Measurements from ENCODE around the gene TH. TPM values are rescaled to one million over a fixed set of nuclear protein-coding genes. Genes with fewer than 3 reads are reported as not detected.

The TH gene
- total RNA-seq: not detected
- 44.8 TPM for polyA plus RNA-seq (2013, experiment 1 of 2)
- 37.3 TPM for polyA plus RNA-seq (2013, experiment 2 of 2)
- long read RNA-seq, experiment 1: 0 reads
- long read RNA-seq, experiment 2: 0 reads
- long read RNA-seq, experiment 3: 0 reads
- long read RNA-seq, experiment 4: 0 reads

DNA sequence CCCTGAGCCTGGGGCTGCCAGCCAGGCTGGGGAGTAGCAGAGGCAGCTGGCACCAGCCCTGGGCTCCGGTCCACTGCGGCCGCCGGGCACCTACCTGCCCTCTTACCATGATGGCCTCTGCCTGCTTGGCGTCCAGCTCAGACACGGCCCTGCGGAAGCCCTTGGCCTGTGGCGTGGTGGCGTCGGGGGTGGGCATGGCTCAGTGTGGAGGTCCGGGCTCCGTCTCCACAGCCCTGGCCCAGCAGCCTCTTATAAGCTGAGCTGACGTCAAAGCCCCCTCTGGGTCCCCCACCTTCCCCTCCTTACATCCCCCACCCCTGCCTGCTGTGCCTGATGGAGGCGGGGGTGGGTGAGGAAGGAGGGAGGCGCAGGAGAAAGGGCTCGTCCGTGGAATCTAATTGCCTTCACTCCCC is at the start of gene TH:
Gene TH, minus strand, starts transcription at position 225 of the 413 bp plus-strand sequence. Its CDS starts 29 bp downstream, at position 196.
- no peak for DNase-seq
- no peaks in the 10 kb centered on the region for H3K9me3 Mint-ChIP-seq
- no peak within 1 kb of the TSS for H3K27ac ChIP-seq (ENCODE audit: low read depth, low read length)
- no peak within 1 kb of the TSS for H3K9ac ChIP-seq (ENCODE audit: extremely low read depth, low read length, poor library complexity, severe bottlenecking)
- H3K27me3 Mint-ChIP-seq (ENCODE audit: insufficient read depth): peaks cover 3% of the 10 kb centered on the region
- H3K4me3 Mint-ChIP-seq: no peak within 1 kb of the TSS
- no peak within 1 kb of the TSS for H3K27ac Mint-ChIP-seq
- H3K4me3 ChIP-seq (ENCODE audit: low read length): no peak within 1 kb of the TSS
- H3K36me3 ChIP-seq (ENCODE audit: control insufficient read depth, insufficient read depth, low read length): no peaks in the 10 kb centered on the region
- 95% methylated on average over 13 of the region's 17 CpGs; no CpG with 5 or more reads in 1 of the 2 experiments for WGBS, 2 experiments (ENCODE audit: insufficient coverage in 1 of 2, insufficient read length in 1 of 2)
- H3K9me3 ChIP-seq (ENCODE audit: control insufficient read depth, low read length): no peaks in the 10 kb centered on the region
- no peaks in the 10 kb centered on the region for H3K27me3 ChIP-seq (ENCODE audit: control insufficient read depth, insufficient read depth, low read length, poor library complexity, severe bottlenecking)
- no peaks in the 10 kb centered on the region for H3K36me3 Mint-ChIP-seq (ENCODE audit: low read depth)
- TF ChIP-seq, protein P1, sequence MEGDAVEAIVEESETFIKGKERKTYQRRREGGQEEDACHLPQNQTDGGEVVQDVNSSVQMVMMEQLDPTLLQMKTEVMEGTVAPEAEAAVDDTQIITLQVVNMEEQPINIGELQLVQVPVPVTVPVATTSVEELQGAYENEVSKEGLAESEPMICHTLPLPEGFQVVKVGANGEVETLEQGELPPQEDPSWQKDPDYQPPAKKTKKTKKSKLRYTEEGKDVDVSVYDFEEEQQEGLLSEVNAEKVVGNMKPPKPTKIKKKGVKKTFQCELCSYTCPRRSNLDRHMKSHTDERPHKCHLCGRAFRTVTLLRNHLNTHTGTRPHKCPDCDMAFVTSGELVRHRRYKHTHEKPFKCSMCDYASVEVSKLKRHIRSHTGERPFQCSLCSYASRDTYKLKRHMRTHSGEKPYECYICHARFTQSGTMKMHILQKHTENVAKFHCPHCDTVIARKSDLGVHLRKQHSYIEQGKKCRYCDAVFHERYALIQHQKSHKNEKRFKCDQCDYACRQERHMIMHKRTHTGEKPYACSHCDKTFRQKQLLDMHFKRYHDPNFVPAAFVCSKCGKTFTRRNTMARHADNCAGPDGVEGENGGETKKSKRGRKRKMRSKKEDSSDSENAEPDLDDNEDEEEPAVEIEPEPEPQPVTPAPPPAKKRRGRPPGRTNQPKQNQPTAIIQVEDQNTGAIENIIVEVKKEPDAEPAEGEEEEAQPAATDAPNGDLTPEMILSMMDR (conservative IDR thresholded peaks at IDR 0.05): no peak
- H3K4me1 ChIP-seq (ENCODE audit: control insufficient read depth, insufficient read depth, low read length): no peaks in the 10 kb centered on the region
- H3K4me1 Mint-ChIP-seq: no peaks in the 10 kb centered on the region

DNA sequence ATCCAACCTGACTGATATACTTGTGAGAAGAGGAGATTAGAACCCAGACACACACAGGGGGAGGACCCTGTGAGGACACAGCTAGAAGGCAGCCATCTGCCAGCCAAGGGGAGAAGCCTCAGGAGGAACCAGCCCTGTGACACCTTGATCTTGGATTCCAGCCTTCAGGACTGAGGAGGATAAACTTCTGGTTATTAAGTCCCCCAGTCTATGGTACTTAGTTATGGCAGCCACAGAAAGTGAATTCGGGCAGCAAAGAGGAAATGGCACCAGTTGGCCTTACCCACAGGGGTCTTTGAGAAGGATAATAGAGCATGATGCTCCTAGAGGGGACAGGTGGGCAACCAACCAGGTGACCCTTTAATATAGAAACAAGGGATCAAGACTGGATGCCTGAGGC is 49.4 kb upstream of the TH start:
- 91 to 95% methylated on average over 1 of the region's 1 CpG for WGBS, 2 experiments (ENCODE audit: insufficient coverage in 1 of 2, insufficient read length in 1 of 2)
- no peak overlapping the region for H3K9ac ChIP-seq (ENCODE audit: extremely low read depth, low read length, poor library complexity, severe bottlenecking)
- Mint-ChIP-seq H3K27me3 (ENCODE audit: insufficient read depth) (peaks cover 42% of the 10 kb centered on the region), H3K9me3 (peaks cover 3% of the 10 kb centered on the region), H3K36me3 (ENCODE audit: low read depth) (no peaks in the 10 kb centered on the region), H3K4me3 (no peak overlapping the region), H3K27ac (no peak overlapping the region), H3K4me1 (no peaks in the 10 kb centered on the region)
- no peak overlapping the region for H3K27ac ChIP-seq (ENCODE audit: low read depth, low read length)
- no peaks in the 10 kb centered on the region for H3K4me1 ChIP-seq (ENCODE audit: control insufficient read depth, insufficient read depth, low read length)
- TF ChIP-seq, protein P1 (conservative IDR thresholded peaks at IDR 0.05): no peak
- no peaks in the 10 kb centered on the region for H3K9me3 ChIP-seq (ENCODE audit: control insufficient read depth, low read length)
- no peaks in the 10 kb centered on the region for H3K36me3 ChIP-seq (ENCODE audit: control insufficient read depth, insufficient read depth, low read length)
- H3K4me3 ChIP-seq (ENCODE audit: low read length): no peak overlapping the region
- no peak for DNase-seq
- H3K27me3 ChIP-seq (ENCODE audit: control insufficient read depth, insufficient read depth, low read length, poor library complexity, severe bottlenecking): no peaks in the 10 kb centered on the region

DNA sequence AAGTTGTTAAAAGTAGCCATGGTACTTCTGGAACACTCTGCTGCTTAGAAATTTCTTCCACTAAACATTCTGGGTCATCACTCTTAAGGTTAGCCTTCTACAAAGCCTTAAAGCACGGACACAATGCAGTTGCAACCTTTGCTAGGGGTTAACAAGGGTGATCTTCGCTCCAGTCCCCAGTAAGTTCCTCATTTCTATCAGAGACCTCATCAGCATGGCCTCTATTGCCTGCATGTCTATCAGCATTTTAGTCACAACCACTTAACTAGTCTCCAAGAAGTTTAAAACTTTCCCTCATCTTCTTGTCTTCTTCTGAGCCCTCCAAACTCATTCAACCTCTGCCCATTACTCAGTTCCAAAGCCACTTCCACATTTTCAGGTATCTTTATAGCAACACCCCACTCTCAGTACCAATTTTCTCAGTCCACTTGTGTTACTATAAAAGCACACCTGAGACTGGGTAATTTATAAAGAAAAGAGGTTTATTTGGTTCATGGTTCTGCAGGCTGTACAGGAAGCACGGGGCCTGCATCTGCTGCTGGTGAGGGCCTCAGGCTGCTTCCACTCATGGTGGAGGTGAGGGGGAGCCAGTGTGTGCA is 48.7 kb upstream of the TH start:
- no peaks in the 10 kb centered on the region for H3K4me1 Mint-ChIP-seq
- no peaks in the 10 kb centered on the region for H3K9me3 Mint-ChIP-seq
- DNase-seq: no peak
- H3K27me3 ChIP-seq (ENCODE audit: control insufficient read depth, insufficient read depth, low read length, poor library complexity, severe bottlenecking): no peaks in the 10 kb centered on the region
- no peaks in the 10 kb centered on the region for H3K36me3 ChIP-seq (ENCODE audit: control insufficient read depth, insufficient read depth, low read length)
- WGBS, 2 experiments (ENCODE audit: insufficient coverage in 1 of 2, insufficient read length in 1 of 2): 86 to 87% methylated on average over 1 to 3 of the region's 3 CpGs
- TF ChIP-seq, protein P1 (conservative IDR thresholded peaks at IDR 0.05): no peak
- no peaks in the 10 kb centered on the region for H3K36me3 Mint-ChIP-seq (ENCODE audit: low read depth)
- H3K27ac ChIP-seq (ENCODE audit: low read depth, low read length): no peak overlapping the region
- H3K9ac ChIP-seq (ENCODE audit: extremely low read depth, low read length, poor library complexity, severe bottlenecking): no peak overlapping the region
- peaks cover 42% of the 10 kb centered on the region for H3K27me3 Mint-ChIP-seq (ENCODE audit: insufficient read depth)
- no peaks in the 10 kb centered on the region for H3K9me3 ChIP-seq (ENCODE audit: control insufficient read depth, low read length)
- no peak overlapping the region for H3K27ac Mint-ChIP-seq
- no peaks in the 10 kb centered on the region for H3K4me1 ChIP-seq (ENCODE audit: control insufficient read depth, insufficient read depth, low read length)
- no peak overlapping the region for H3K4me3 ChIP-seq (ENCODE audit: low read length)
- H3K4me3 Mint-ChIP-seq: no peak overlapping the region
